GM23338 (cell line): ENCODE data around the gene S100A5. TPM values are rescaled to one million over a fixed set of nuclear protein-coding genes. Genes with fewer than 3 reads are reported as not detected.

Experiments
- ATAC-seq: fragments of 200-7000 bp; cut with Tn5 transposase; 3 replicates; pipeline ENCODE4 v1.9.1; 2020
- DNase-seq: peaks from one replicate; pipeline ENCODE4 v3.0.0-alpha.2; 2015; ENCODE audit warnings: low spot score
- H2AFZ ChIP-seq: fragments of 200-600 bp; sonication (generic); 2 replicates; pipeline ENCODE4 v1.8.0; 2016; ENCODE audit warnings: antibody characterized with exemption, mild to moderate bottlenecking, moderate library complexity
- H3F3A ChIP-seq: fragments of 200-600 bp; sonication (generic); replicated peaks from 2 replicates; pipeline ENCODE4 v1.8.0; 2017; ENCODE audit warnings: antibody characterized with exemption, mixed run types, low read depth
- H3K27ac ChIP-seq: fragments of 200-600 bp; sonication (generic); 2 replicates; pipeline ENCODE4 v1.6.1; 2016; ENCODE audit warnings: low read depth
- H3K27me3 ChIP-seq: fragments of 200-600 bp; sonication (generic); 2 replicates; pipeline ENCODE4 v1.8.0; 2016; ENCODE audit warnings: mild to moderate bottlenecking, mixed run types, moderate library complexity; ENCODE audit not compliant: insufficient read depth
- H3K36me3 ChIP-seq: fragments of 200-600 bp; sonication (generic); 2 replicates; pipeline ENCODE4 v1.8.0; 2016; ENCODE audit warnings: mild to moderate bottlenecking; ENCODE audit not compliant: insufficient read depth
- H3K4me1 ChIP-seq: fragments of 200-600 bp; sonication (generic); 2 replicates; pipeline ENCODE4 v1.8.0; 2016; ENCODE audit warnings: mild to moderate bottlenecking, moderate library complexity; ENCODE audit not compliant: insufficient read depth
- H3K4me2 ChIP-seq: fragments of 200-600 bp; sonication (generic); 2 replicates; pipeline ENCODE4 v1.7.1; 2017; ENCODE audit warnings: mixed run types
- H3K4me3 ChIP-seq: fragments of 200-600 bp; sonication (generic); 2 replicates; pipeline ENCODE4 v1.6.1; 2016; ENCODE audit warnings: mixed run types
- H3K79me2 ChIP-seq: fragments of 200-600 bp; sonication (generic); replicated peaks from 2 replicates; pipeline ENCODE4 v1.8.0; 2017; ENCODE audit warnings: mild to moderate bottlenecking; ENCODE audit not compliant: insufficient read depth
- H3K9me2 ChIP-seq: fragments of 200-600 bp; sonication (generic); 2 replicates; pipeline ENCODE4 v1.8.0; 2017; ENCODE audit not compliant: insufficient read depth
- H4K20me1 ChIP-seq: fragments of 200-600 bp; sonication (generic); replicated peaks from 2 replicates; pipeline ENCODE4 v1.8.0; 2017; ENCODE audit warnings: mild to moderate bottlenecking; ENCODE audit not compliant: insufficient read depth
- H3K27ac Mint-ChIP-seq: 2 replicates; pipeline ENCODE4 v1.8.0; 2020; ENCODE audit warnings: inconsistent platforms, mild to moderate bottlenecking, moderate library complexity, mixed read lengths
- H3K27me3 Mint-ChIP-seq: 3 replicates; pipeline ENCODE4 v1.8.0; 2022; ENCODE audit warnings: low read depth, mild to moderate bottlenecking, moderate library complexity, mixed read lengths, inconsistent platforms; ENCODE audit not compliant: insufficient read depth, poor library complexity
- H3K36me3 Mint-ChIP-seq: 3 replicates; pipeline ENCODE4 v1.8.0; 2021; ENCODE audit warnings: low read depth, mild to moderate bottlenecking, inconsistent platforms, moderate library complexity, mixed read lengths
- H3K4me1 Mint-ChIP-seq: 3 replicates; pipeline ENCODE4 v1.8.0; 2020; ENCODE audit warnings: mild to moderate bottlenecking, inconsistent platforms, mixed read lengths
- H3K4me3 Mint-ChIP-seq: 3 replicates; pipeline ENCODE4 v1.8.0; 2021; ENCODE audit warnings: moderate library complexity, mild to moderate bottlenecking, inconsistent platforms, mixed read lengths
- H3K9me3 Mint-ChIP-seq: 3 replicates; pipeline ENCODE4 v1.8.0; 2020; ENCODE audit warnings: moderate library complexity, mild to moderate bottlenecking, inconsistent platforms, mixed read lengths
- CREB1 ChIP-seq: fragments of 250-450 bp; sonication (Bioruptor Pico); IDR thresholded peaks from 2 replicates; pipeline ENCODE4 v1.5.0; 2020; ENCODE audit warnings: low read depth, mild to moderate bottlenecking, moderate library complexity
- CTCF ChIP-seq, 2 experiments: fragments of 200-600 bp in 1 of 2; sonication (generic) in 1 of 2; conservative IDR thresholded peaks; 2 replicates each; pipeline versions ENCODE4 v1.5.1 to v1.6.1; 2016 to 2017; ENCODE audit warnings: antibody characterized with exemption in 2 of 2, low read depth in 2 of 2, mild to moderate bottlenecking in 2 of 2, moderate library complexity in 1 of 2
- EZH2 ChIP-seq: fragments of 200-600 bp; sonication (generic); IDR thresholded peaks from one replicate; pipeline ENCODE4 v1.8.0; 2017; ENCODE audit warnings: antibody characterized with exemption, mild to moderate bottlenecking, low read depth; ENCODE audit not compliant: unreplicated experiment
- JUNB ChIP-seq: IDR thresholded peaks from one replicate; pipeline ENCODE4 v1.6.1; 2016; ENCODE audit warnings: antibody characterized with exemption; ENCODE audit not compliant: unreplicated experiment
- NANOG ChIP-seq: IDR thresholded peaks from 2 replicates; pipeline ENCODE4 v1.6.1; 2016; ENCODE audit warnings: antibody characterized with exemption, borderline replicate concordance
- STAT1 ChIP-seq: IDR thresholded peaks from one replicate; pipeline ENCODE4 v1.6.1; 2016; ENCODE audit warnings: antibody characterized with exemption; ENCODE audit not compliant: unreplicated experiment
- ZNF331 ChIP-seq: fragments of 250-450 bp; sonication (Bioruptor Pico); IDR thresholded peaks from 2 replicates; pipeline ENCODE4 v1.5.0; 2020; ENCODE audit warnings: low read depth, mild to moderate bottlenecking, moderate library complexity
- polyA plus RNA-seq: library from polyadenylated mRNA; unstranded; fragments of >200 nt; fragmentation: Nextera tagmentation; extraction: Ambion mirVana; gene quantifications from 2 replicates; pipeline ENCODE4 v1.2.1, GENCODE V29; 2016
- total RNA-seq: library from RNA; depleted of rRNA; stranded (reverse); fragments of >200 nt; shearing (Covaris generic); gene quantifications from 2 replicates; pipeline ENCODE4 v1.2.3, GENCODE V29; 2014
- TF ChIP-seq, protein P1 (sequence below): IDR thresholded peaks from one replicate; pipeline ENCODE4 v1.6.1; 2018; ENCODE audit warnings: antibody characterized with exemption; ENCODE audit not compliant: unreplicated experiment

Gene S100A5
- total and polyA plus RNA-seq, 2 experiments from 2014 or later, result 0.47 TPM; not detected in 1

- TF ChIP-seq, protein P1, sequence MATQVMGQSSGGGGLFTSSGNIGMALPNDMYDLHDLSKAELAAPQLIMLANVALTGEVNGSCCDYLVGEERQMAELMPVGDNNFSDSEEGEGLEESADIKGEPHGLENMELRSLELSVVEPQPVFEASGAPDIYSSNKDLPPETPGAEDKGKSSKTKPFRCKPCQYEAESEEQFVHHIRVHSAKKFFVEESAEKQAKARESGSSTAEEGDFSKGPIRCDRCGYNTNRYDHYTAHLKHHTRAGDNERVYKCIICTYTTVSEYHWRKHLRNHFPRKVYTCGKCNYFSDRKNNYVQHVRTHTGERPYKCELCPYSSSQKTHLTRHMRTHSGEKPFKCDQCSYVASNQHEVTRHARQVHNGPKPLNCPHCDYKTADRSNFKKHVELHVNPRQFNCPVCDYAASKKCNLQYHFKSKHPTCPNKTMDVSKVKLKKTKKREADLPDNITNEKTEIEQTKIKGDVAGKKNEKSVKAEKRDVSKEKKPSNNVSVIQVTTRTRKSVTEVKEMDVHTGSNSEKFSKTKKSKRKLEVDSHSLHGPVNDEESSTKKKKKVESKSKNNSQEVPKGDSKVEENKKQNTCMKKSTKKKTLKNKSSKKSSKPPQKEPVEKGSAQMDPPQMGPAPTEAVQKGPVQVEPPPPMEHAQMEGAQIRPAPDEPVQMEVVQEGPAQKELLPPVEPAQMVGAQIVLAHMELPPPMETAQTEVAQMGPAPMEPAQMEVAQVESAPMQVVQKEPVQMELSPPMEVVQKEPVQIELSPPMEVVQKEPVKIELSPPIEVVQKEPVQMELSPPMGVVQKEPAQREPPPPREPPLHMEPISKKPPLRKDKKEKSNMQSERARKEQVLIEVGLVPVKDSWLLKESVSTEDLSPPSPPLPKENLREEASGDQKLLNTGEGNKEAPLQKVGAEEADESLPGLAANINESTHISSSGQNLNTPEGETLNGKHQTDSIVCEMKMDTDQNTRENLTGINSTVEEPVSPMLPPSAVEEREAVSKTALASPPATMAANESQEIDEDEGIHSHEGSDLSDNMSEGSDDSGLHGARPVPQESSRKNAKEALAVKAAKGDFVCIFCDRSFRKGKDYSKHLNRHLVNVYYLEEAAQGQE, result no peak
- TF ChIP-seq NANOG (no peak), JUNB (no peak), ZNF331 (CRISPR knock-in tag) (no peak)
Observed at GRCh38 chr1:153509036-153509435, 31.7 kb downstream of the S100A5 start (continued).

- DNase-seq (no peak), ATAC-seq (no peak)
- peaks cover 5% of the 10 kb centered on the region for H3K27me3 Mint-ChIP-seq
- H4K20me1 ChIP-seq, result no peaks in the 10 kb centered on the region
- no peak overlapping the region for H3K4me2 ChIP-seq
- no peak overlapping the region for H3K4me3 Mint-ChIP-seq
- peaks cover 10% of the 10 kb centered on the region; the same call in 1 of the 3 replicates for H3K4me1 Mint-ChIP-seq
- TF ChIP-seq CREB1 (CRISPR knock-in tag), result no peak
- TF ChIP-seq STAT1, result no peak
- no peak for TF ChIP-seq EZH2
- TF ChIP-seq ZNF331 (CRISPR knock-in tag), result no peak
- TF ChIP-seq NANOG, result no peak
- no peak for TF ChIP-seq CTCF (conservative IDR thresholded peaks at IDR 0.05; ENCODE audit: low read depth in 2 of 2)
- TF ChIP-seq, protein P1, result no peak
- no peak for TF ChIP-seq JUNB
- H3K36me3 Mint-ChIP-seq, result no peaks in the 10 kb centered on the region
- no peaks in the 10 kb centered on the region for H3K79me2 ChIP-seq
- no peak overlapping the region; the same call in 1 of the 2 replicates for H2AFZ ChIP-seq
- H3K9me3 Mint-ChIP-seq, result no peaks in the 10 kb centered on the region
- H3K27ac ChIP-seq, result no peak overlapping the region
- H3K27me3 ChIP-seq, result no peaks in the 10 kb centered on the region
- no peaks in the 10 kb centered on the region for H3K36me3 ChIP-seq
- no peaks in the 10 kb centered on the region for H3K4me1 ChIP-seq
- H3F3A ChIP-seq, result no peaks in the 10 kb centered on the region
- no peak overlapping the region for H3K4me3 ChIP-seq
- H3K9me2 ChIP-seq, result no peaks in the 10 kb centered on the region
- no peak overlapping the region for H3K27ac Mint-ChIP-seq
Observed at GRCh38 chr1:153507926-153508583, 32.7 kb downstream of the S100A5 start.
